ENCODE data around the gene PMM2.
"Not testable (repeated sequence)": the region's sequence is repeated elsewhere in the genome, so short reads cannot be mapped to it uniquely, and the experiment has no call there.

PMM2 gene

GRCh38 chr16:8781797-8782196, 15.8 kb upstream of the PMM2 start:
- no peak for TF ChIP-seq CTCF (IDR thresholded peaks at IDR 0.05; ENCODE audit: low read depth, low read length)
- no peak overlapping the region for H3K4me3 ChIP-seq (replicated peaks in 1 of 2; ENCODE audit: low read depth in 2 of 2, low read length in 2 of 2)
- no peak for DNase-seq (ENCODE audit: low read depth in 2 of 2)

- no peak for DNase-seq (ENCODE audit: low read depth in 2 of 2)
- no peak for TF ChIP-seq CTCF (IDR thresholded peaks at IDR 0.05; ENCODE audit: low read depth, low read length)
- H3K4me3 ChIP-seq (replicated peaks in 1 of 2; ENCODE audit: low read depth in 2 of 2, low read length in 2 of 2) = no peak overlapping the region
Measured at GRCh38 chr16:8782673-8783072, 15.0 kb upstream of the PMM2 start.

GRCh38 chr16:8785408-8785807, 12.2 kb upstream of the PMM2 start:
- no peak for TF ChIP-seq CTCF (IDR thresholded peaks at IDR 0.05; ENCODE audit: low read depth, low read length)
- DNase-seq (ENCODE audit: low read depth in 2 of 2) = no peak
- H3K4me3 ChIP-seq (replicated peaks in 1 of 2; ENCODE audit: low read depth in 2 of 2, low read length in 2 of 2) = no peak overlapping the region

GRCh38 chr16:8786316-8786715, 11.3 kb upstream of the PMM2 start:
- not testable (repeated sequence) for DNase-seq (ENCODE audit: low read depth in 2 of 2); H3K4me3 ChIP-seq (replicated peaks in 1 of 2; ENCODE audit: low read depth in 2 of 2, low read length in 2 of 2)

- H3K4me3 ChIP-seq (replicated peaks in 1 of 2; ENCODE audit: low read depth in 2 of 2, low read length in 2 of 2) = no peak overlapping the region
- TF ChIP-seq CTCF (IDR thresholded peaks at IDR 0.05; ENCODE audit: low read depth, low read length) = no peak
- no peak for DNase-seq (ENCODE audit: low read depth in 2 of 2)
Measured at GRCh38 chr16:8788578-8789172, 9.0 kb upstream of the PMM2 start.

- no peak for DNase-seq (ENCODE audit: low read depth in 2 of 2)
- no peak for TF ChIP-seq CTCF (IDR thresholded peaks at IDR 0.05; ENCODE audit: low read depth, low read length)
- no peak overlapping the region for H3K4me3 ChIP-seq (replicated peaks in 1 of 2; ENCODE audit: low read depth in 2 of 2, low read length in 2 of 2)
Measured at GRCh38 chr16:8795091-8795490, 2.5 kb upstream of the PMM2 start.

GRCh38 chr16:8795818-8796217, 1.8 kb upstream of the PMM2 start:
- TF ChIP-seq CTCF (IDR thresholded peaks at IDR 0.05; ENCODE audit: low read depth, low read length) = no peak
- DNase-seq (ENCODE audit: low read depth in 2 of 2) = no peak
- no peak overlapping the region for H3K4me3 ChIP-seq (replicated peaks in 1 of 2; ENCODE audit: low read depth in 2 of 2, low read length in 2 of 2)

All from cardiac fibroblast (primary cell).